ENCODE measurements around the gene MOB1A.
"Not testable (repeated sequence)": the region's sequence is repeated elsewhere in the genome, so short reads cannot be mapped to it uniquely, and the experiment has no call there.

MOB1A gene

GRCh38 chr2:74178211-74179062, at the start of gene MOB1A:
MOB1A (minus strand) TSS chr2:74178879; CDS start chr2:74178674, 205 bp downstream.
- peak; percentile 95 for DNase-seq (ENCODE audit: low spot score)

GRCh38 chr2:74227646-74228045, 49.0 kb upstream of the MOB1A start:
- peak; percentile 56 for DNase-seq (ENCODE audit: low spot score)

GRCh38 chr2:74226648-74227213, 48.1 kb upstream of the MOB1A start:
- peak; percentile 41 for DNase-seq (ENCODE audit: low spot score)

GRCh38 chr2:74225698-74226459, 47.2 kb upstream of the MOB1A start:
- no peak for DNase-seq (ENCODE audit: low spot score)

GRCh38 chr2:74223941-74224770, 45.5 kb upstream of the MOB1A start:
- no peak for DNase-seq (ENCODE audit: low spot score)

- DNase-seq (ENCODE audit: low spot score) = no peak
These were observed 43.6 kb upstream of the MOB1A start for GRCh38 chr2:74222300-74222650.

- DNase-seq (ENCODE audit: low spot score) = no peak
These were observed 43.1 kb upstream of the MOB1A start for GRCh38 chr2:74221604-74222299.

GRCh38 chr2:74221091-74221490, 42.4 kb upstream of the MOB1A start:
- no peak for DNase-seq (ENCODE audit: low spot score)

- no peak for DNase-seq (ENCODE audit: low spot score)
These were observed 41.3 kb upstream of the MOB1A start for GRCh38 chr2:74219846-74220486.

- no peak for DNase-seq (ENCODE audit: low spot score)
These were observed 38.0 kb upstream of the MOB1A start for GRCh38 chr2:74216642-74217041.

- not testable (repeated sequence) for DNase-seq (ENCODE audit: low spot score)
These were observed 37.1 kb upstream of the MOB1A start for GRCh38 chr2:74215771-74216170.

- no peak for DNase-seq (ENCODE audit: low spot score)
These were observed 34.2 kb upstream of the MOB1A start for GRCh38 chr2:74212702-74213410.

GRCh38 chr2:74206180-74206688, 27.6 kb upstream of the MOB1A start:
- no peak for DNase-seq (ENCODE audit: low spot score)

- DNase-seq (ENCODE audit: low spot score) = no peak
These were observed 26.9 kb upstream of the MOB1A start for GRCh38 chr2:74205596-74205995.

- DNase-seq (ENCODE audit: low spot score) = no peak
These were observed 26.4 kb upstream of the MOB1A start for GRCh38 chr2:74205113-74205512.

GRCh38 chr2:74204436-74204835, 25.8 kb upstream of the MOB1A start:
- DNase-seq (ENCODE audit: low spot score) = no peak

GRCh38 chr2:74201596-74201995, 22.9 kb upstream of the MOB1A start:
- no peak for DNase-seq (ENCODE audit: low spot score)

- DNase-seq (ENCODE audit: low spot score) = no peak
These were observed 22.5 kb upstream of the MOB1A start for GRCh38 chr2:74201196-74201595.

- DNase-seq (ENCODE audit: low spot score) = peak; percentile 20
These were observed 21.2 kb upstream of the MOB1A start for GRCh38 chr2:74199871-74200305.

- DNase-seq (ENCODE audit: low spot score) = no peak
These were observed 20.6 kb upstream of the MOB1A start for GRCh38 chr2:74199275-74199701.

Measured in iPS-NIHi11 (cell line).